Keratinocyte (primary cell): ENCODE measurements around the gene AZIN2.

Experiments
- CTCF ChIP-seq, 3 experiments: IDR thresholded peaks in 1 of 3; conservative IDR thresholded peaks in 1 of 3; optimal IDR thresholded peaks in 1 of 3; 2 replicates in 2 of 3; 3 replicates in 1 of 3; pipeline versions ENCODE3 to v1.5.1; 2011; ENCODE audit warnings: low read length in 3 of 3, mild to moderate bottlenecking in 3 of 3, moderate library complexity in 2 of 3, control low read depth in 1 of 3, inconsistent platforms in 1 of 3; ENCODE audit not compliant: insufficient read depth in 2 of 3; ENCODE audit errors: extremely low read depth in 1 of 3
- EZH2 ChIP-seq: IDR thresholded peaks from one replicate; pipeline ENCODE4 v1.6.1; 2012; ENCODE audit warnings: inconsistent platforms, mild to moderate bottlenecking, low read length, moderate library complexity

- TF ChIP-seq CTCF (optimal IDR thresholded peaks at IDR 0.05 in 1 of 3, IDR thresholded peaks at IDR 0.05 in 1 of 3, conservative IDR thresholded peaks at IDR 0.05 in 1 of 3; ENCODE audit: extremely low read depth in 1 of 3, insufficient read depth in 2 of 3, low read length in 3 of 3) = no peak
- no peak for TF ChIP-seq EZH2
Measured at GRCh38 chr1:33045814-33046213, 35.1 kb upstream of the AZIN2 start.
